PC-3 (cell line): ENCODE results near the gene MKRN2OS. TPM values are rescaled to one million over a fixed set of nuclear protein-coding genes. Genes with fewer than 3 reads are reported as not detected.

Experiments used
- ATAC-seq: fragments of 200-7000 bp; cut with Tn5 transposase; 2 replicates; pipeline ENCODE4 v1.9.1; 2020; ENCODE audit warnings: mild to moderate bottlenecking, moderate library complexity
- BruUV-seq: library from RNA; stranded (reverse); fragments of 400-500 nt; replicated peaks from 2 replicates; lab custom pipeline; 2021; lab: Mats Ljungman, UMichigan
- CTCF ChIA-PET: fragments of 300-600 bp; sonication (Branson Sonifier 250); formaldehyde crosslinking; loops from one replicate; lab custom pipeline; 2022; ENCODE audit warnings: antibody characterized with exemption; lab: Charles Lee
- POLR2A ChIA-PET: fragments of 300-600 bp; sonication (Branson Sonifier 250); formaldehyde crosslinking; loops from one replicate; lab custom pipeline; 2022; ENCODE audit warnings: antibody characterized with exemption; ENCODE audit not compliant: unreplicated experiment; lab: Charles Lee
- DNase-seq: peaks from one replicate; pipeline ENCODE4 v3.0.0-alpha.2; 2015
- H2AFZ ChIP-seq: fragments of 300-600 bp; sonication (generic); 2 replicates; pipeline ENCODE4 v1.6.0; 2016; ENCODE audit warnings: antibody characterized with exemption, low read length
- H3F3A ChIP-seq: fragments of 300-600 bp; sonication (generic); one replicate; pipeline ENCODE4 v1.6.0; 2017; ENCODE audit warnings: antibody characterized with exemption, low read length, control low read depth, mild to moderate bottlenecking; ENCODE audit not compliant: unreplicated experiment
- H3K27ac ChIP-seq: fragments of 300-600 bp; sonication (generic); 2 replicates; pipeline ENCODE4 v1.5.1; 2016; ENCODE audit warnings: mild to moderate bottlenecking, low read length
- H3K27me3 ChIP-seq: fragments of 300-600 bp; sonication (generic); 2 replicates; pipeline ENCODE4 v1.6.1; 2016; ENCODE audit warnings: low read length, mixed read lengths
- H3K36me3 ChIP-seq: fragments of 300-600 bp; sonication (generic); 2 replicates; pipeline ENCODE4 v1.6.1; 2016; ENCODE audit warnings: low read depth, mixed run types, low read length, mixed read lengths
- H3K4me1 ChIP-seq: fragments of 300-600 bp; sonication (generic); 2 replicates; pipeline ENCODE4 v1.5.1; 2016; ENCODE audit warnings: low read length; ENCODE audit not compliant: insufficient read depth
- H3K4me2 ChIP-seq: fragments of 300-600 bp; sonication (generic); 2 replicates; pipeline ENCODE4 v1.6.0; 2016; ENCODE audit warnings: low read length
- H3K4me3 ChIP-seq: fragments of 300-600 bp; sonication (generic); 2 replicates; pipeline ENCODE4 v1.5.1; 2016; ENCODE audit warnings: mild to moderate bottlenecking, low read length, mixed read lengths
- H3K79me2 ChIP-seq: fragments of 300-600 bp; sonication (generic); 2 replicates; pipeline ENCODE4 v1.6.1; 2017; ENCODE audit warnings: low read length, mixed read lengths
- H3K9ac ChIP-seq: fragments of 300-600 bp; sonication (generic); 2 replicates; pipeline ENCODE4 v1.6.0; 2016; ENCODE audit warnings: mild to moderate bottlenecking, low read length
- H3K9me2 ChIP-seq: fragments of 300-600 bp; sonication (generic); replicated peaks from 2 replicates; pipeline ENCODE4 v1.6.1; 2016; ENCODE audit warnings: mixed run types, low read length, mixed read lengths
- H3K9me3 ChIP-seq: fragments of 300-600 bp; sonication (generic); 2 replicates; pipeline ENCODE4 v1.6.1; 2016; ENCODE audit warnings: low read length, mixed read lengths
- H4K20me1 ChIP-seq: fragments of 300-600 bp; sonication (generic); 2 replicates; pipeline ENCODE4 v1.6.1; 2016; ENCODE audit warnings: low read length, mixed read lengths
- CTCF ChIP-seq: fragments of 300-600 bp; sonication (generic); conservative IDR thresholded peaks from 2 replicates; pipeline ENCODE4 v1.5.1; 2017; ENCODE audit warnings: antibody characterized with exemption, low read depth, mild to moderate bottlenecking, low read length
- EZH2 ChIP-seq: fragments of 300-600 bp; sonication (generic); IDR thresholded peaks from one replicate; pipeline ENCODE4 v1.6.1; 2017; ENCODE audit warnings: antibody characterized with exemption, mild to moderate bottlenecking, low read length; ENCODE audit not compliant: unreplicated experiment
- EZH2phosphoT487 ChIP-seq: fragments of 300-600 bp; sonication (generic); IDR thresholded peaks from 2 replicates; pipeline ENCODE4 v1.6.1; 2018; ENCODE audit warnings: mild to moderate bottlenecking, antibody characterized with exemption, low read length, borderline replicate concordance
- intact Hi-C: fragments of 100-400 bp; cut with micrococcal nuclease; formaldehyde crosslinking; loops from 2 replicates; pipeline ENCODE4 v1.9.0; 2023
- total RNA-seq: library from RNA; depleted of rRNA; stranded (reverse); fragments of >200 nt; gene quantifications from 2 replicates; pipeline ENCODE4 v1.2.3, GENCODE V29; 2014

MKRN2OS gene
- total RNA-seq, 1 experiment from 2014 or later, result 6.6 TPM

GRCh38 chr3:12556690-12557472, 11.6 kb upstream of the MKRN2OS start, which contains the start of gene MKRN2:
Gene MKRN2, plus strand, starts transcription at chr3:12557087. Its CDS starts 64 bp downstream, at chr3:12557151.
- H3K27me3 ChIP-seq, result no peaks in the 10 kb centered on the region
- H2AFZ ChIP-seq, result peak within 1 kb of the TSS; percentile 99
- peak within 1 kb of the TSS; percentile 66 for H3K27ac ChIP-seq
- H3K9ac ChIP-seq, result peak within 1 kb of the TSS; percentile 93
- peaks cover 50% of the 10 kb centered on the region for H3K79me2 ChIP-seq
- TF ChIP-seq EZH2phosphoT487 (no peak), EZH2 (no peak), CTCF (no peak)
- CTCF ChIA-PET, result no interaction called here
- peaks cover 16% of the 10 kb centered on the region for H3K4me1 ChIP-seq
- H3K36me3 ChIP-seq, result no peaks in the 10 kb centered on the region
- H3K9me2 ChIP-seq, result no peaks in the 10 kb centered on the region
- intact Hi-C loops, result loop anchor here (5.0 to 10.0 kb wide), 2 partner anchors 105 to 338 kb away; partner anchors contain the start of gene RAF1
- peak; percentile 91 for ATAC-seq
- H4K20me1 ChIP-seq, result peaks cover 41% of the 10 kb centered on the region
- peak; percentile 95 for DNase-seq
- BruUV-seq, result no TSS peak
- POLR2A ChIA-PET, result no interaction called here
- H3K4me2 ChIP-seq, result peak within 1 kb of the TSS; percentile 82
- H3K4me3 ChIP-seq, result peak within 1 kb of the TSS; percentile 78
- no peaks in the 10 kb centered on the region for H3F3A ChIP-seq
- H3K9me3 ChIP-seq, result no peaks in the 10 kb centered on the region

- H3K27ac ChIP-seq, result peak overlapping the region; percentile 47
- H3K79me2 ChIP-seq, result peaks cover 44% of the 10 kb centered on the region
- H3K9me3 ChIP-seq, result no peaks in the 10 kb centered on the region
- H3K36me3 ChIP-seq, result no peaks in the 10 kb centered on the region
- H3K27me3 ChIP-seq, result no peaks in the 10 kb centered on the region
- H2AFZ ChIP-seq, result peak overlapping the region; percentile 99
- ChIA-PET POLR2A (no interaction called here), CTCF (no interaction called here)
- no peaks in the 10 kb centered on the region for H3F3A ChIP-seq
- BruUV-seq, result TSS peak; percentile 87
- intact Hi-C loops, result loop anchor here (5.0 to 10.0 kb wide), 2 partner anchors 106 to 338 kb away; partner anchors contain the start of gene RAF1
- H4K20me1 ChIP-seq, result peaks cover 36% of the 10 kb centered on the region
- TF ChIP-seq CTCF, result no peak
- no peak for TF ChIP-seq EZH2
- TF ChIP-seq EZH2phosphoT487, result no peak
- H3K9me2 ChIP-seq, result no peaks in the 10 kb centered on the region
- ATAC-seq (no peak), DNase-seq (no peak)
- H3K4me2 ChIP-seq, result peak overlapping the region; percentile 82
- peak overlapping the region; percentile 78 for H3K4me3 ChIP-seq
- H3K9ac ChIP-seq, result peak overlapping the region; percentile 93
- H3K4me1 ChIP-seq, result peaks cover 16% of the 10 kb centered on the region
Observed at GRCh38 chr3:12556314-12556689, 11.0 kb upstream of the MKRN2OS start.
